UCSD-AML1 (cell line): ENCODE results near the gene C6orf58.
"Not testable (repeated sequence)": the region's sequence is repeated elsewhere in the genome, so short reads cannot be mapped to it uniquely, and the experiment has no call there.

Experiments
- DNase-seq: peaks from one replicate; lab custom pipeline; 2025; ENCODE audit not compliant: unreplicated experiment; lab: John Stamatoyannopoulos, UW

Gene C6orf58

DNA sequence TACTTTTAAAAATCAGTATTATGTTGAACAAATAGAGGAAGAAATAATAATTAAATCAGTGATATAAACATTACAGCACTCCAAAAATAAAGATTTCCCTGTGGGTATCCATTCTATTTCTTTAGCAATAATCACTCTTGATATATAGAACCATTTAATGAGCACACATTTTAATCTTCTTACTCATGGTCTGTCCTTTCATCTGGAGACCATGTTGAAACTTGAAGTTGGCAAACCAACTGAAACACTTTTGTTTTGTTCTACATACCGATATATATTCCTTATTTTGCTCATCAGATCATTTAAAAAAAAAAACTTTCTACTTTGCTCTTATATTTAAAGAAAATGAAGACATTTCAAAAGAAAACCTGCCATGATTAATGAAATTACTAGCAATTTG lies 13.4 kb downstream of the C6orf58 start:
- no peak for DNase-seq

DNA sequence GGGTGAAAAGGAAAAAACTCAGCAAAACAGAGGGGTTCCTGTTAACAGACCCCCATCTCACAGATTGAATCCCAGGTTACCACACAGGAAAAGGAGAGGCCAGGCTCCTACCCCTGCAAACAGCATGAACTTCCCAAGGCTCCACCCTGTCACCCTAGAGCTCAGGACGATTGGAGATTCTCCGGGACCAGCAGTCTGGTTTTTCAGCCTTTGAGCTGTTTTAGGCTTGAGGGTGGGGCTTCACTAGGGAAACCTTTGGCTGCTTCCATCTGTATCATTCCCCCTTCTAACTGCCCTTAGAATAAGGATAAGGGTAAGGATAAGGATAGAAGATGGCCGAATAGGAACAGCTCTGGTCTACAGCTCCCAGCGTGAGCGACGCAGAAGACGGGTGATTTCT lies 16.0 kb downstream of the C6orf58 start:
- DNase-seq, result no peak

DNA sequence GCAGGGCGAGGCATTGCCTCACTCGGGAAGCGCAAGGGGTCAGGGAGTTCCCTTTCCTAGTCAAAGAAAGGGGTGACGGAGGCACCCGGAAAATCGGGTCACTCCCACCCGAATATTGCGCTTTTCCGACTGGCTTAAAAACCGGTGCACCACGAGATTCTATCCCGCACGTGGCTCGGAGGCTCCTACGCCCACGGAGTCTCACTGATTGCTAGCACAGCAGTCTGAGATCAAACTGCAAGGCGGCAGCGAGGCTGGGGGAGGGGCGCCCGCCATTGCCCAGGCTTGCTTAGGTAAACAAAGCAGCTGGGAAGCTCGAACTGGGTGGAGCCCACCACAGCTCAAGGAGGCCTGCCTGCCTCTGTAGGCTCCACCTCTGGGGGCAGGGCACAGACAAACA lies 16.5 kb downstream of the C6orf58 start:
- not testable (repeated sequence) for DNase-seq

DNA sequence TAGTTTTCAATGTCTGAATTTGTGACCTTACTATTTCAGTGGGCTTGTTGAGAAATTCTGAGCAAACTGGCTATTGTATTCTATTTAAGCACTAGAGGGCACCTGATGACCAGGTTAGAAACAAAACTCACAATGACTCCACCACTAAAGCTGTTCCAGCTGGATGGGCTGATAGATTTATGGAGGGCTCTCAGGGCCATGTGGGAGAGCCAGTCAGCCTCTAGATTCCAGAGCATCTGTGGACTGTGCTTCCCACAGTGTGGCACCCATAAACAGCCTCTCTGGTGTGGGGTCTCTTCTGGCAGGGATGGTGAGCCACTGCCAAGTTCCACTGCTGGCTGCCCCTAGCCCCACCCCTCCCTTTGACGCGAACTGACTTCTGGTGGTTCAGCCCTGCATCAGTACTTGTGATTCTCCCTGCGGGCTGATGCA lies 29.2 kb downstream of the C6orf58 start:
- peak; percentile 8 for DNase-seq

DNA sequence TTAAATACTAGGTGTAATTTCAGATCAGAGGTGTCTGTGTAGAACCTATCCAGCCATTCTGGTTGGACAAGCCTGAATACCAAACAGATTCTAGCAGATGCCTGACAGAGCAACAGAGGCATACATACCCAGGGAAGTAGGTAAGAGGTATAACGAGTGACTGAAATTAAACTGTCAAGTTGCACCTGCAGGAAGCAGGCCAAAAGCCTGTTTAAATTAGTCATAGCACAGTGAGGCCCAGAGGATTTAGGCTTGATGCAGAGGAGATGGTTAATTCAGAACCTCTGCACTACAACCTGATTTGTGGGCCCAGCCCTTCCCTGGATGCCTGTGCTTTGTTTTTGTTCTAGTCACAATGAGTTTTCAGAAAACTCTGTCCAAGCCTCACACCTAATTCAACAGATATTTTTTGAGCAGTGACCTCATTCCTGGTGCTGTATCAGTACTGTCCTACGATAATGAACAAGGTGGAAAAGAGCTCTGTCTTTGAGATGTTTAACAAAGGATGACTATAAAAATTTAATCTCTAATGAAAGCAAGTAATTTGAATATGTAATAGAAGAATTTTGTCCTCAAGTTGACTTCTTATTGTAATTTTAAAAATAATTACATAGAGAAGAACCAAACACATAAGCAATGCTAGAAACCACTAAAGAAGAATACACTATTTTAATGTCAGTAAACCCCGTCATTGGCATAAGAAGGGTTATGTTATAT lies 31.7 kb downstream of the C6orf58 start:
- DNase-seq, result no peak

DNA sequence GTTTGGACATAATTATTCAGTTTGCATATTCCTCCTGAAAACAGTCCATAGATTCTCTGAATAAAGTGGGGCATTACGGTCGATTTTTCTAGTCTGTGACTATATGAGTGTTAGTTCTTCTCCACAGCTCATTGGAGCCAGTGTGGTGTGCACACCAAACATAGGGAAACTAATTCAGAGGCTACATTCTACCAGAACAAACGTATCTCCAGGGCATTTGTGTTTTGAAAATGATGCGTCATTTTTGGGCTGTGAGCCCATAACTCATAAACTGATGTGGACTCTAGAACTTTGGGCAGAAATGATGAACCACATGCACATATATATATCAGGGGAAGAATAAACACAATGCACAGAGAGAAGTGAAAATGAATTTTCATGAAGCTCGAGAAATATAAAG lies 41.8 kb downstream of the C6orf58 start:
- DNase-seq, result no peak

DNA sequence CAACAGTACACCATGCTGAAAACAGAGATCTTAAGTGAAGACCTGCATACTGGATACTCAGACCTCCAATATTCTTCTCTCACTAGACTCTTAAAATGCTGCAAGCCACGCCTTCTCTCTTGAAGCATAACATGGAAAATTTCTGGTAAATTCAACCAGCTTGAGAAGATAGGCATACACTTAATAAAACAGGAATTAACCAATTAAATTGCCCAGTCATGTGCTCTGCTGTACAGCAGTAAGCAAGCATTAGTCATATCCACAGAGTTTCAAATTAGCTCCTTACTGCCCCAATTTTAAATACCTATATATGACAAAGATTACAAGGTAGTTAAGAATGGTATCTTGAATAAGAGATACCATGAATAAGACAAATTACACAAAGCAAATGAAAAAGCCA lies 53.8 kb downstream of the C6orf58 start:
- no peak for DNase-seq

DNA sequence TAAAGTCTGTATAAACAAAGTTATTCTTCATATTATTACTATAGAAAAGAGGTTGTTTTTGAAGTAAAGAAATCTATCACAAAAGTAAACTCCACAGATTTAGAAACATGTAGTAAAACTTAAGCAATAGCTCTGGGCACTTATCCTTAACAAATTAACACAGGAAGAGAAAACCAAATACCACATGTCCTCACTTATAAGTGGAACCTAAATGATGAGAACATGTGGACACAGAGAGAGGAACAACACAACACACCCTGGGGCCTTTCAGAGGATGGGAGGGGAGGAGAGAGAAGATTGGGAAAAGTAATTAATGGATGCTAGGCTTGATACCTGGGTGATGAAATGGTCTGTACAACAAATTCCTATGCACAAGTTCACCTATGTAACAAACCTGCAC lies 57.2 kb downstream of the C6orf58 start:
- no peak for DNase-seq

DNA sequence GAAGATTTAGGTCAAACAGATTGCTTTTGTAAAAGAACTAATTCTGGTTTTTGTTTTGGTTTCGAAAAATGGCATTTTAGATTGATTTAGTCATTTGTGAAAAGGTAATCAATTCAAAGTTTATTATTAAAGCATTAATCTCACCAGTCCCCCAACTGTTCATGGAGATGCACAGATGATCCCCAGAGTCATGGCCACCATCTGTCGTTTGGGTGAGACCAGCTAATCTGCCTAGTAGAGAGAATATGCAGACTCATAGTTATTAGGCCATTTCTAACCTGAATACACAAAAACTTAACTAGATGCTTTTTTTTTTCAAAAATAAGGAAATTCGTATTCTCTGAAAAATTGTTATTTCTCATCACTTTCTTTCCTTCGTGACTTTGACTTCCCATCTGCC lies 58.1 kb downstream of the C6orf58 start:
- DNase-seq, result no peak

DNA sequence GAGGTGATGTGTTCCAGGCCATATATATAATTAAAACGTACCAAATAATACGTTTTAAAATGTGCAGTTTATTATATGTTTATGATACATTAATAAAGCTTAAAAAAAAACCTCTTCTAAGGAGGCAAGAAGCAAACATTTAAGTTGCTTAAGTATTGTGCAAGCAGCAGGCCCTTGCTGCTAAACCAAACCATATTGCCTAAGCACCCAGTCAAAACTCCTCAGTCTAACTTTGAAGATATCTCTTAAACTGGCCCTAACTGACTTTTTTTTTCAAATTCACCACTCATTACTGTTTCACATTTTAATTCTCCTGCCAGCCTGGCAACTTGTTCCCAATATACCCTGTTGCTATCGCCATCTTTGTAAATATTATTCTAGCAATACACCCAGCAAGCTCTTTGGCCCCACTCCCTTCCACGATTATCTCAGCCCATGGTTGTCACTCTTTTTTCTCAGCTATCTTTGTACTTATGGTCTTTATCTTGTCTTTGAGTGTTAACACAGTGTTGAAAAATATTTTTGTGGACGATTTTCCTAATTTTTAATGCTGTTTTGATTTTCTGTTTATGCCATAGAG lies 60.9 kb downstream of the C6orf58 start:
- DNase-seq, result no peak
